GM13976 (cell line): Measurements from ENCODE around the gene PSTPIP1.

Experiments used
- DNase-seq: peaks from one replicate; pipeline ENCODE4 v3.0.0; 2012; ENCODE audit warnings: low spot score
- in situ Hi-C: fragments of 300-500 bp; cut with MboI; formaldehyde crosslinking; loops from one replicate; pipeline ENCODE4 v1.12.0; 2022; ENCODE audit warnings: low sequenced_read_pairs, mixed read lengths, inconsistent platforms; ENCODE audit not compliant: unreplicated experiment
- TF ChIP-seq, protein P1 (sequence below): IDR thresholded peaks from 2 replicates; pipeline ENCODE4 v1.5.1; 2012; ENCODE audit warnings: borderline replicate concordance, mild to moderate bottlenecking; ENCODE audit not compliant: insufficient read depth; ENCODE audit errors: extremely low read depth, missing control alignments, control extremely low read depth

Gene PSTPIP1

DNA sequence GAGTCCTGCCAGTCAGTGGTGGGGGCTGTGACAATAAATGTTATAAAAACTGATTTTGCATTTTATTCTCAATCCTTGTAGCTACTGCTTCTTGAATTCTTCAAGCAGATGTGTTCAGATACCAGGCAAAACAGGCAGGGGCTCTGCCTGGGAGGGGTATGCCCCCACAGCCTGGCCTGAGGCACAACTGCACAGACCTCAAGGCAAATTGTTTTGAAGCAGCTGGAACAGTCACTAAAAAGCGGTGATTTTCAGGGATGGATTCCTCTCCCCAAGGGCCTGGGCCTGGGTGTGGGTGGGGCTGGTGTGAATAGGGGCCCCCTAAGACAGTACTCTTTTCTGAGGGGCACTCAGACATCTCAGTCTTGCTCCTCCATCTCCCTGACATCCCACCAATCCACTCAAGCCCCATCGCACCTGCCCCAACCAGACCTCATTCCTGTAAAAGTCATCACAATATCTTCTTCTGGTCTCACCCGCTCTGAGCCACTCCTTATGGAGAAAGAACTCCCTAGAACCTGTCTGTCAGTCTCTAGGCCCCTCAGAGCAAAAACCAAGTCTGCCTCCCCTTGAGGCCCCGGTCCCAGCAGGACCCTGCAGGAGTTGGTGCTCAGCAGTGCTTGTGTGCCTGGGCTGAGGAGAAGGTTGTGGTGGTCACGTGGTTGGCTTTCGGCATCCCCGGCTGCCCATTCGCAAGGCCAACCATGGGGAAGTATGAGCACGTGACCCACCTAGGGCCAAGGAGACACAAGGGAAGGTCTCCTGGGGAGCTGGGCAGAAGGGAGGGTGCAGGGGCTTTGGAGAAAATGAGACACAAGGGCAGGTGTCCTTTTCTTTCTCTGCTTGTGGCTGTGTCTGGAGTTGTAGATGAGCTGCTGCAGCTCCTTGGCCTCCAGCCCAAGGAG is 2.9 kb upstream of the PSTPIP1 start:
- in situ Hi-C loops = no loop called here
- TF ChIP-seq, protein P1, sequence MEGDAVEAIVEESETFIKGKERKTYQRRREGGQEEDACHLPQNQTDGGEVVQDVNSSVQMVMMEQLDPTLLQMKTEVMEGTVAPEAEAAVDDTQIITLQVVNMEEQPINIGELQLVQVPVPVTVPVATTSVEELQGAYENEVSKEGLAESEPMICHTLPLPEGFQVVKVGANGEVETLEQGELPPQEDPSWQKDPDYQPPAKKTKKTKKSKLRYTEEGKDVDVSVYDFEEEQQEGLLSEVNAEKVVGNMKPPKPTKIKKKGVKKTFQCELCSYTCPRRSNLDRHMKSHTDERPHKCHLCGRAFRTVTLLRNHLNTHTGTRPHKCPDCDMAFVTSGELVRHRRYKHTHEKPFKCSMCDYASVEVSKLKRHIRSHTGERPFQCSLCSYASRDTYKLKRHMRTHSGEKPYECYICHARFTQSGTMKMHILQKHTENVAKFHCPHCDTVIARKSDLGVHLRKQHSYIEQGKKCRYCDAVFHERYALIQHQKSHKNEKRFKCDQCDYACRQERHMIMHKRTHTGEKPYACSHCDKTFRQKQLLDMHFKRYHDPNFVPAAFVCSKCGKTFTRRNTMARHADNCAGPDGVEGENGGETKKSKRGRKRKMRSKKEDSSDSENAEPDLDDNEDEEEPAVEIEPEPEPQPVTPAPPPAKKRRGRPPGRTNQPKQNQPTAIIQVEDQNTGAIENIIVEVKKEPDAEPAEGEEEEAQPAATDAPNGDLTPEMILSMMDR = no peak
- no peak for DNase-seq

DNA sequence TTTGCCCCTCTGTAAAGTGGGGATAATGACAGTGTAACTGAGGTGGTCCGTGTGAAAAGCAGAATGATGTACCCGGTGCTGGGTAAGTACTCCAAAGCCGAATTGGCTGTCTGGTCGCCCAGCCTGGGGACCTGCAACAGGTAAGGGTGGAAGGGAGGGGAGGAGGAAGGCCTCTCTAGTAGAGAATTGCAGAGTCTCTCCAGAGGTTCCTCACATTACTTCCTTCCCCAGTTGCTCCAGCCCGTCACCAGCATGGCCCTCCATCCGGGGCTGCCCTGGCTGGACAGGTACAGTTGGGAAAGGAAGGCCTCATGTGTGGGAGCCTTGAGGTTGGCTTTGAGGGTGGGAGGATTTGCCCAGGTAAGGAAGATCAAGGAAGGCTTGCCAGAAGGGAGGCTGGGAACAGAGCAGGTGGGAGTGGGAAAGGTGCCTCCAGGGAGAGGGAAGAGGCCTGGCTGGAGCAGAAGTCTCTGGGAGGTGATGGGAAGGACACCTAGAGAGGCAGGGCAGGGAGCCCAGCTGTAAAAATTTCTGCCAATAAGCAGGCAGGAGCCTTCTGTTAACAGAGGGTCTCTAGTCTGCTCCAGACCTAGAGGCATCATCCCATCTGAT is 1.7 kb upstream of the PSTPIP1 start:
- TF ChIP-seq, protein P1 = no peak
- in situ Hi-C loops = no loop called here

DNA sequence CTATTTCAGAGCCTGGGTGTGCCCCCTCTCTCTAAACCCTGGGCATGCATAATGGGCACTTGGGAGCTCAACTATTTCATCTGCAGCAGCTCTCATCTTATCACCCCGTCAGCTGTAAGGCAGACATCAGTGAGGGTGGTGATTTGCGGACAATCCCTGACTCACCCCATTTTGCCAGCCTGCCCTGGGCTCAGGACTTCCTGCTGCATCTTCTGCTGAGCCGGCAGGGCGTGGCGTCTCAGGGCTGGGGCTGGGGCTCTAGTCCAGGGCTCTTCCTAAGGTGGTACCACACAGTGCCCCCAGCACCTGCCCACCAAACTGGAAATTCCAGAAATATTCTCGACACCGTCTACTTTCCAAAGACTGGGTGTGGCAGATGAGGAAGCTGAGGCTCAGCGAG is 925 bp upstream of the PSTPIP1 start:
- in situ Hi-C loops = no loop called here
- TF ChIP-seq, protein P1 = no peak
- no peak for DNase-seq

More for the DNA sequence above, 1.7 kb upstream of the PSTPIP1 start:
- no peak for DNase-seq

DNA sequence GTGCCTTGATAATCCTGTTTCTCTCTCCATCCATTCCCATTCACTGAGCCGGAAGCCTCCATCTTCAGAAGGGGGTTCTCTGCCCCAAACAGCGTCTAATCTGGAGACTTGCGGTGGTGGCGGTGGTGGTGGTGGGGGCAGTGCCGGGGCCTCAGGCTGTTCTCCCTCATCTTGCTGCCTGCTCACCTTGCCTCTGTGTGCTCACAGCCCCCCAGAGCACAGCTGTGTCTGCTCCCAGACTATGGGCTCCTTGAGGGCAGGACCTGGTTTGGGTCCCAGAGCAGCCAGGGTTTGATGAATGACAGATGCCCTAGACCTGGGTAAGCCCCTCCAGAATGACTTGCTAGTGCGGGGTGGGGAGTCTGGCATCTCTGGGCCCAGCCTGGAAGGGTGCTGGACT is 430 bp upstream of the PSTPIP1 start:
- TF ChIP-seq, protein P1 = no peak
- in situ Hi-C loops = no loop called here
- DNase-seq = no peak

DNA sequence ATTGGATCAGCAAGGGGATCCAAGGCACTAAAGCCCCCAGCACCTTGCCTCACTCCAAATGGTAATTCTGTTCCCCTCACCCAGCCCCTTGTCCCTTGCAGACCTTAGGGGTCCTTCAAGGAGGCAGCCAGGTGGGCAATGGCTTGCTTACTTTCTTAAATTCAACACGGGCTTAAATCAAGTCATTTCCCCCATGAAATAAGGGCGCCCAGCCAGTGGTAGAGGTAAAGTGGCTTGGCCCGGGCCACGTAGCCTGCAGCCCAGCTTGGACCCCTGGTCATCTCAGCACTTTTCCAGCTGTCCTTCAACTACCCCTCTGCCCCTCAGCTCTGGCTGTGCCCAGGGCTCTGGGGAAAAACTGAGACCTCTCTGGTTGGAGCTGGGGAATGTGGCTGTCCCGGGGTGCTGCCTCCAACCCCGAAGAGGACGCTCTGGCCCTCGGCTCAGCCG is 1.2 kb downstream of the PSTPIP1 start:
- in situ Hi-C loops = no loop called here
- TF ChIP-seq, protein P1 = no peak
- no peak for DNase-seq

- TF ChIP-seq, protein P1 = no peak
- in situ Hi-C loops = no loop called here
- DNase-seq = no peak
These were observed 1.8 kb downstream of the PSTPIP1 start for GRCh38 chr15:76996526-76997401.
